GM12878 (cell line): Measurements from ENCODE around the gene TPCN1.

Experiments used
- MTA3 ChIP-seq: IDR thresholded peaks from 2 replicates; pipeline ENCODE4 v1.6.1; 2012; ENCODE audit warnings: low read length, inconsistent platforms, borderline replicate concordance
- NKRF ChIP-seq: fragments of 450-650 bp; conservative IDR thresholded peaks from 2 replicates; pipeline ENCODE4 v1.6.1; 2017; ENCODE audit warnings: mild to moderate bottlenecking, moderate library complexity
- RAD51 ChIP-seq: fragments of 450-650 bp; IDR thresholded peaks from 2 replicates; pipeline ENCODE4 v1.6.1; 2016; ENCODE audit warnings: moderate library complexity, mild to moderate bottlenecking, inconsistent platforms

- no peak for TF ChIP-seq RAD51
- TF ChIP-seq MTA3: no peak
- no peak for TF ChIP-seq NKRF
Observed at GRCh38 chr12:113268621-113269020, 47.4 kb downstream of the TPCN1 start.
